GM06990 (cell line): ENCODE measurements around the gene CDK1.
A peak's percentile ranks its signal among the peaks of the same experiment; 100 is the strongest.

Source experiments
- DNase-seq: peaks from one replicate; pipeline ENCODE4 v3.0.0-alpha.2; 2011; ENCODE audit not compliant: insufficient read length; ENCODE audit errors: extremely low read depth
- H3K27me3 ChIP-seq: replicated peaks from 2 replicates; pipeline ENCODE4 v1.6.0; 2011; ENCODE audit warnings: low read length; ENCODE audit not compliant: control insufficient read depth, insufficient read depth
- H3K36me3 ChIP-seq: 2 replicates; pipeline ENCODE4 v1.5.1; 2011; ENCODE audit warnings: low read length; ENCODE audit not compliant: control insufficient read depth, insufficient read depth
- H3K4me3 ChIP-seq: replicated peaks from 2 replicates; pipeline ENCODE4 v1.5.1; 2011; ENCODE audit warnings: low read depth, mild to moderate bottlenecking, control low read depth, low read length
- TF ChIP-seq, protein P1 (sequence below): IDR thresholded peaks from 2 replicates; pipeline ENCODE4 v1.5.1; 2011; ENCODE audit warnings: low read length, control low read depth, mild to moderate bottlenecking, inconsistent platforms; ENCODE audit not compliant: insufficient read depth, poor library complexity, severe bottlenecking

The CDK1 gene

DNA sequence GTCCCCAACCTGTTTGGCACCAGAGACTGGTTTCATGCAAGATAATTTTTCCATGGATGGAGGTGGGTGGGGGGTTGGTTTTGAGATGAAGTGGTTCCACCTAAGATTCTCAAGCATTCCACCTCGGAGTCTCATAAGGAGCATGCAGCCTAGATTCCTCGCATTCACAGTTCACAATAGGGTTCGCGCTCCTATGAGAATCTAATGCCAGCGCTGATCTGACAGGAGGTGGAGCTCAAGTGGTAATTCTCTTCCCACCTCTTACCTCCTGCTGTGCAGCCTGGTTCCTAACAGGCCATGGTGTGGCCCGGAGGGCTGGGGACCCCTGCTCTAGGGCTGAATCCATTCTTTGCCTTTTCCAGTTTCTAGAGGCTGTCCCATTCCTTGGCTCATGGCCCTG lies 19.1 kb upstream of the CDK1 start:
- TF ChIP-seq, protein P1, sequence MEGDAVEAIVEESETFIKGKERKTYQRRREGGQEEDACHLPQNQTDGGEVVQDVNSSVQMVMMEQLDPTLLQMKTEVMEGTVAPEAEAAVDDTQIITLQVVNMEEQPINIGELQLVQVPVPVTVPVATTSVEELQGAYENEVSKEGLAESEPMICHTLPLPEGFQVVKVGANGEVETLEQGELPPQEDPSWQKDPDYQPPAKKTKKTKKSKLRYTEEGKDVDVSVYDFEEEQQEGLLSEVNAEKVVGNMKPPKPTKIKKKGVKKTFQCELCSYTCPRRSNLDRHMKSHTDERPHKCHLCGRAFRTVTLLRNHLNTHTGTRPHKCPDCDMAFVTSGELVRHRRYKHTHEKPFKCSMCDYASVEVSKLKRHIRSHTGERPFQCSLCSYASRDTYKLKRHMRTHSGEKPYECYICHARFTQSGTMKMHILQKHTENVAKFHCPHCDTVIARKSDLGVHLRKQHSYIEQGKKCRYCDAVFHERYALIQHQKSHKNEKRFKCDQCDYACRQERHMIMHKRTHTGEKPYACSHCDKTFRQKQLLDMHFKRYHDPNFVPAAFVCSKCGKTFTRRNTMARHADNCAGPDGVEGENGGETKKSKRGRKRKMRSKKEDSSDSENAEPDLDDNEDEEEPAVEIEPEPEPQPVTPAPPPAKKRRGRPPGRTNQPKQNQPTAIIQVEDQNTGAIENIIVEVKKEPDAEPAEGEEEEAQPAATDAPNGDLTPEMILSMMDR: no peak
- no peak for DNase-seq
- H3K4me3 ChIP-seq: no peak overlapping the region
- no peaks in the 10 kb centered on the region for H3K36me3 ChIP-seq
- H3K27me3 ChIP-seq: no peaks in the 10 kb centered on the region; the same call in 1 of the 2 replicates

DNA sequence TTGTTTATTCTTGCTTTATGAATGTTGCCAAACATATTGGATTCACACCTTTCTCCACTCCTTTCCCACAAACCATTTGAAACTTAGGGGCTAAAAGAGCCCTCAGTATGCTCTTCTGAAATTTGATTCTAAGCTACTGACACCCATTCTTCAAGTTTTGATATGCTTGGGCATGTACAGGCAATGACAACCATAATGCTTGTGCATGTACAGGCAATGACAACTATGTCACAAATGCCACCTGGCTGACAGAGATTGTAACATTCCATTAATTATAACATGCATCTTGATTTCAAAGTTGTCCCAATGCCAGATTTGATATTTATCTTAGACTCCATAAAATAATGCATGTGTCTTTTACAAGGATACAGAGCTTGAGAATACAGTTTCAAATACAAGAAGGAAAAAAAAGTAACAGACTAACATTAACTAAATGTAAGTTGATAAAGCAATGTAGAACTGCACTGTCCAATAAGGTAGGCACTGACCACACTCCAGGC lies 17.5 kb upstream of the CDK1 start:
- Histone ChIP-seq H3K27me3 (no peaks in the 10 kb centered on the region; the same call in 1 of the 2 replicates), H3K36me3 (no peaks in the 10 kb centered on the region), H3K4me3 (no peak overlapping the region)
- DNase-seq: no peak
- TF ChIP-seq, protein P1: no peak

DNA sequence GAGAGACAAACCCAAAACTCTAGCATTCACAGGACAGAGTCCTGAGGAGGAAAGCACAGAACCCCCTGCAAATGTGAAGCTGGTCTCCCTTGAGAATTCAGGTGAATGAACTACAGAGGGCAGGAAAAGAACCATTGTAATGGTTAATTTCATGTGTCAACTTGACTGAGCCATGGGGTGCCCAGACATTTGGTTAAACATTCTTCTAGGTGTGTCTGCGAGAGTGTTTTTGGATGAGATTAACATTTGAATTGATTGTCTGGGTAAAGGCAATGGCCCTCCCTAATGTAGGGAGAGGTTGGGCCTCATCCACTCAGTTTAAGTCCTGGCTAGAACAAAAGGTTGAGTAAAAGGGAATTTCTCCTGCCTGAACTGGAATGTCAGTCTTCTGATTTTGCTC lies 15.7 kb upstream of the CDK1 start:
- H3K27me3 ChIP-seq: no peaks in the 10 kb centered on the region; the same call in 1 of the 2 replicates
- TF ChIP-seq, protein P1: no peak
- H3K36me3 ChIP-seq: no peaks in the 10 kb centered on the region
- no peak for DNase-seq
- H3K4me3 ChIP-seq: no peak overlapping the region

DNA sequence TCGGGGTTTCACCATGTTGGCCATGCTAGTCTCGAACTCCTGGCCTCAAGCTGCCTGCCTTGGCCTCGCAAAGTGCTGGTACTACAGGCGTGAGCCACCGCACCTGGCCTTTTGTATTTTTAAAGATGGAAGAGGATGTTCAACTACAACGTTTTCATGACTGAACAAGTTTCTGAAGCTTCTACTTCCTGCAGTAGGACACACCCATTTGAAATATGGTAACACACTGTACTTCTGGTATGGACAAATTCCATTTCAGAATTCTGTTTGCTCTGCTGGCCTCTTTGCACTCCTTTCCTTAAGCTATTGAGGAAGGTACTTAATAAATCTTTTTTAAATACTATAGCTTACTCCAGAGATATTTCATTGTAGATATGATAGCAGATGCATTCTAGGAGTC lies 10.9 kb upstream of the CDK1 start:
- no peak for DNase-seq
- TF ChIP-seq, protein P1: no peak
- no peaks in the 10 kb centered on the region for H3K27me3 ChIP-seq
- H3K36me3 ChIP-seq: no peaks in the 10 kb centered on the region
- H3K4me3 ChIP-seq: no peak overlapping the region

DNA sequence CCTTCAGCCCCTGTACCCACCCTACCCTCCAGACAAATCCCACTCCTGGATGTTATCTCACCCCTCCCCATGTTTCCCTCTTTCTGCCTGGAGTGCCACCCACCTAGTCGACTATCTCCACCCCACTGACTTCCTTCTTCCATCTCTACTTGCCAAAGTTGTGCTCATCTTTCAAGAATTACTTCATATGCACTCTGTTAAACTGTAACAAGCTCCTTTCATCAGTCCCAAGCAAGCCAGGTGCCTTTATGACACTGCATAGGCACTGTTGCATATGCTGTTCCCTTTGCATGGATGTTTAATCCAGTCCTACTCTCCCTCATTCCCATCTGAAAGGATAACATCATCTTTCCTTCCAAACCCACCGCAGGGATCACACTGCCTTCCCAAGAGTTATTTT lies 8.9 kb upstream of the CDK1 start:
- TF ChIP-seq, protein P1: no peak
- Histone ChIP-seq H3K36me3 (no peaks in the 10 kb centered on the region), H3K4me3 (no peak overlapping the region), H3K27me3 (no peaks in the 10 kb centered on the region)
- DNase-seq: no peak

DNA sequence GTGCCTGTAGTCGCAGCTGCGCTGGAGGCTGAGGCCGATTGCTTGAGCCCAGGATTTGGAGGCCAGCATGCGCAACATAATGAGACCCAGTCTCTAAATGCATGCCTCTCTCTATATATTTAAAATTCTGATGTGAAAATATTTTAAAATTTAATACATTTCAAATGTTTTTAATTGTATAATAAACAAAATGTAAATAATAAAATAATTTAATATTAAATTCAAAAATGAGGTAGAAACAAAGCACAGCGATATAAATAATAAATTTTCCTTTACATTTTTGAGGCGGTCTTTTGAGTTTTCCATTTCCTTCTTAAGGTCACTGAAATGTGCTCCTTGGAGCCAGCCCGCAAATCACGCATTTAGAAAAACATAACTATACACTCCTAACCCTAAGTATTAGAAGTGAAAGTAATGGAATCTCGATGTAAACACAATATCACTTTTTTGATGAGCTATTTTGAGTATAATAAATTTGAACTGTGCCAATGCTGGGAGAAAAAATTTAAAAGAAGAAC lies 523 bp upstream of the CDK1 start:
- H3K36me3 ChIP-seq: no peaks in the 10 kb centered on the region
- H3K4me3 ChIP-seq: peak overlapping the region; percentile 59
- TF ChIP-seq, protein P1: no peak
- DNase-seq: no peak
- H3K27me3 ChIP-seq: no peaks in the 10 kb centered on the region
